Right lobe of liver (tissue), 6 donors: Measurements from ENCODE around the gene NEURL4. TPM values are rescaled to one million over a fixed set of nuclear protein-coding genes. Genes with fewer than 3 reads are reported as not detected.
"Not testable (repeated sequence)": the region's sequence is repeated elsewhere in the genome, so short reads cannot be mapped to it uniquely, and the experiment has no call there.

ENCODE experiments used
- ATAC-seq, 4 donors: fragments of 200-7000 bp; cut with Tn5 transposase; one replicate each; pipeline ENCODE4 v1.9.1; 2020; ENCODE audit warnings: mild to moderate bottlenecking in 4 of 4, moderate library complexity in 4 of 4
- DNase-seq, 3 donors: peaks; one replicate each; pipeline ENCODE4 v3.0.0-alpha.2; 2020
- H3K27ac ChIP-seq, 3 donors: fragments of 200-600 bp; one replicate each; pipeline ENCODE4 v1.8.0; 2022
- H3K27me3 ChIP-seq, 2 donors: fragments of 200-600 bp; one replicate each; pipeline ENCODE4 v1.8.0; 2022
- H3K36me3 ChIP-seq, 4 donors: fragments of 200-600 bp; sonication (generic) in 1 of 4; one replicate each; pipeline versions ENCODE4 v1.5.1 to v1.8.0; 2017 to 2022; ENCODE audit warnings: control low read depth in 1 of 4
- H3K4me1 ChIP-seq, 4 donors: fragments of 200-600 bp; sonication (generic) in 1 of 4; one replicate each; pipeline versions ENCODE4 v1.5.1 to v1.8.0; 2017 to 2022; ENCODE audit warnings: control low read depth in 1 of 4
- H3K4me3 ChIP-seq, 3 donors: fragments of 200-600 bp; one replicate each; pipeline ENCODE4 v1.8.0; 2022
- H3K9me3 ChIP-seq, 4 donors: fragments of 200-600 bp; sonication (generic) in 1 of 4; one replicate each; pipeline versions ENCODE4 v1.5.1 to v1.8.0; 2017 to 2022; ENCODE audit warnings: control low read depth in 1 of 4
- CTCF ChIP-seq, 4 donors: fragments of 200-600 bp in 3 of 4; fragments of 450-650 bp in 1 of 4; IDR thresholded peaks; one replicate each; pipeline versions ENCODE4 v1.5.1 to v1.8.0; 2016 to 2022; ENCODE audit warnings: antibody characterized with exemption in 4 of 4, mild to moderate bottlenecking in 2 of 4
- POLR2A ChIP-seq: fragments of 450-650 bp; IDR thresholded peaks from one replicate; pipeline ENCODE4 v1.6.1; 2017; ENCODE audit warnings: antibody characterized with exemption, mild to moderate bottlenecking
- WGBS: methylation state at CpG from one replicate; pipeline ENCODE4 v1.1.6; 2018; ENCODE audit warnings: low coverage, low lambda C conversion rate; ENCODE audit not compliant: insufficient coverage; ENCODE audit errors: missing lambda C conversion rate; 5-methylcytosine and 5-hydroxymethylcytosine counted together
- intact Hi-C, 2 donors: fragments of 100-400 bp; cut with DNase I; formaldehyde crosslinking; loops; one replicate each; pipeline versions ENCODE4 v1.11.2 to v1.14.1; 2022
- total RNA-seq, 6 experiments: library from RNA; depleted of rRNA in 2 of 6; stranded (reverse); fragments of >200 nt in 2 of 6; fragmentation: NEBNext Ultra II Directional in 3 of 6; extraction: Animal tissue kit (Norgen Biotek cat#: 25700) in 3 of 6; gene quantifications; one replicate each; pipeline versions ENCODE4 v1.1.0 to v1.2.4, GENCODE V29; 2016 to 2023
- donor health status: DM: no; HTN: yes; CAD: no.
- donor health status: DM: no; HTN: no; CAD: no.
- donor health status: DM: no; HTN: no; CAD: no.
- donor health status: DM: no; HTN: yes; CAD: no.
- donor health status: DM: no; HTN: yes; CAD: no.

The NEURL4 gene
- total RNA-seq, 6 experiments from 2014 or later: 4.2 to 22.1 (median 10.8) TPM

- 59% methylated on average over 2 of the region's 18 CpGs for WGBS
- intact Hi-C loops: loop anchor here in 1 of 2 donors (10.0 kb wide), 1 partner anchor 72 kb away; no protein-coding TSS in a partner anchor
- H3K27ac ChIP-seq: no peak overlapping the region
- no peaks in the 10 kb centered on the region for H3K27me3 ChIP-seq
- H3K36me3 ChIP-seq: no peaks in the 10 kb centered on the region
- ATAC-seq (no peak), DNase-seq (no peak)
- H3K9me3 ChIP-seq: no peaks in the 10 kb centered on the region
- no peak overlapping the region for H3K4me3 ChIP-seq
- H3K4me1 ChIP-seq: peaks cover 0 to 15% (median 1%) of the 10 kb centered on the region in 4 donors
- TF ChIP-seq POLR2A (no peak), CTCF (IDR thresholded peaks at IDR 0.05) (no peak)
Measured at GRCh38 chr17:7346761-7347614, 17.9 kb upstream of the NEURL4 start.

GRCh38 chr17:7343250-7343649, 14.1 kb upstream of the NEURL4 start:
- Histone ChIP-seq H3K36me3 (no peaks in the 10 kb centered on the region), H3K4me1 (no peaks in the 10 kb centered on the region), H3K27me3 (no peaks in the 10 kb centered on the region), H3K27ac (no peak overlapping the region), H3K9me3 (no peaks in the 10 kb centered on the region), H3K4me3 (no peak overlapping the region)
- no peak for TF ChIP-seq CTCF (IDR thresholded peaks at IDR 0.05)
- TF ChIP-seq POLR2A: no peak
- intact Hi-C loops: loop anchor here in 1 of 2 donors (10.0 kb wide), 1 partner anchor 68 kb away; no protein-coding TSS in a partner anchor
- DNase-seq (no peak), ATAC-seq (no peak)
- 60% methylated on average over 11 of the region's 15 CpGs for WGBS

GRCh38 chr17:7341842-7342241, 12.7 kb upstream of the NEURL4 start:
- DNase-seq (no peak), ATAC-seq (no peak)
- intact Hi-C loops: loop anchor here in 1 of 2 donors (10.0 kb wide), 1 partner anchor 67 kb away; no protein-coding TSS in a partner anchor
- Histone ChIP-seq H3K4me1 (no peaks in the 10 kb centered on the region), H3K27ac (no peak overlapping the region), H3K9me3 (no peaks in the 10 kb centered on the region), H3K4me3 (no peak overlapping the region), H3K27me3 (no peaks in the 10 kb centered on the region), H3K36me3 (no peaks in the 10 kb centered on the region)
- TF ChIP-seq CTCF (IDR thresholded peaks at IDR 0.05): no peak
- no peak for TF ChIP-seq POLR2A
- 100% methylated on average over 4 of the region's 13 CpGs for WGBS

GRCh38 chr17:7340179-7340578, 11.0 kb upstream of the NEURL4 start:
- intact Hi-C loops: loop anchor here in 1 of 2 donors (10.0 kb wide), 1 partner anchor 65 kb away; no protein-coding TSS in a partner anchor
- no peaks in the 10 kb centered on the region for H3K9me3 ChIP-seq
- ATAC-seq: no peak
- no peaks in the 10 kb centered on the region for H3K4me1 ChIP-seq
- WGBS: 67% methylated on average over 1 of the region's 2 CpGs
- DNase-seq: no peak
- H3K27me3 ChIP-seq: no peaks in the 10 kb centered on the region
- H3K36me3 ChIP-seq: no peaks in the 10 kb centered on the region
- no peak overlapping the region for H3K4me3 ChIP-seq
- TF ChIP-seq CTCF (IDR thresholded peaks at IDR 0.05): no peak
- TF ChIP-seq POLR2A: no peak
- no peak overlapping the region for H3K27ac ChIP-seq

GRCh38 chr17:7337600-7337999, 8.5 kb upstream of the NEURL4 start:
- H3K9me3 ChIP-seq, H3K4me3 ChIP-seq, DNase-seq, H3K4me1 ChIP-seq, intact Hi-C loops, H3K27ac ChIP-seq, H3K27me3 ChIP-seq, H3K36me3 ChIP-seq, ATAC-seq: not testable (repeated sequence)
- 52% methylated on average over 3 of the region's 7 CpGs for WGBS
